HepG2 (cell line): Measurements from ENCODE around the gene PDIA4. TPM values are rescaled to one million over a fixed set of nuclear protein-coding genes. Genes with fewer than 3 reads are reported as not detected.

ENCODE experiments used
- ATF7 ChIP-seq, 2 experiments: fragments of 450-650 bp in 1 of 2; sonication (generic) in 1 of 2; formaldehyde crosslinking in 1 of 2; IDR thresholded peaks; 2 replicates each; pipeline versions ENCODE4 v1.4.0 to v1.6.1; 2016 to 2020; ENCODE audit warnings: antibody characterized with exemption in 1 of 2, mild to moderate bottlenecking in 1 of 2, missing genetic modification reagents in 1 of 2
- ATF7-NPFF ChIP-seq: sonication (generic); formaldehyde crosslinking; IDR thresholded peaks from 2 replicates; pipeline ENCODE4 v1.8.1; 2023; ENCODE audit warnings: mild to moderate bottlenecking, low read depth, missing genetic modification reagents, moderate library complexity
- CREBL2 ChIP-seq: sonication (generic); formaldehyde crosslinking; IDR thresholded peaks from 2 replicates; pipeline ENCODE4 v1.8.1; 2023; ENCODE audit warnings: missing genetic modification reagents, mild to moderate bottlenecking, borderline replicate concordance
- ETS1 ChIP-seq: sonication (generic); formaldehyde crosslinking; IDR thresholded peaks from 2 replicates; pipeline ENCODE4 v1.4.0; 2020; ENCODE audit warnings: missing genetic modification reagents
- KLF12 ChIP-seq: sonication (generic); formaldehyde crosslinking; IDR thresholded peaks from 2 replicates; pipeline ENCODE4 v1.4.0; 2020; ENCODE audit warnings: missing genetic modification reagents, borderline replicate concordance
- PLSCR1 ChIP-seq: sonication (generic); formaldehyde crosslinking; IDR thresholded peaks from 2 replicates; pipeline ENCODE4 v1.5.0; 2020; ENCODE audit warnings: missing genetic modification reagents, mild to moderate bottlenecking, borderline replicate concordance
- RFXANK ChIP-seq: IDR thresholded peaks from 2 replicates; pipeline ENCODE4 v1.6.1; 2016
- ZBTB43 ChIP-seq: sonication (generic); formaldehyde crosslinking; conservative IDR thresholded peaks from 2 replicates; pipeline ENCODE4 v1.4.0; 2020; ENCODE audit warnings: missing genetic modification reagents
- ZNF180 ChIP-seq: sonication (generic); formaldehyde crosslinking; IDR thresholded peaks from 2 replicates; pipeline ENCODE4 v1.4.0; 2020; ENCODE audit warnings: low read depth, missing genetic modification reagents, borderline replicate concordance
- ZNF407 ChIP-seq: sonication (generic); formaldehyde crosslinking; IDR thresholded peaks from one replicate; pipeline ENCODE4 v1.5.1; 2020; ENCODE audit warnings: mild to moderate bottlenecking, missing genetic modification reagents; ENCODE audit errors: not compliant biosample characterization
- ZNF614 ChIP-seq: IDR thresholded peaks from 2 replicates; pipeline ENCODE4 v1.6.1; 2018; ENCODE audit warnings: missing biosample characterization, missing genetic modification reagents, inconsistent platforms, borderline replicate concordance
- ZNF749 ChIP-seq: sonication (generic); formaldehyde crosslinking; IDR thresholded peaks from 2 replicates; pipeline ENCODE4 v1.8.0; 2022; ENCODE audit warnings: mild to moderate bottlenecking, missing genetic modification reagents, moderate library complexity, borderline replicate concordance
- ZSCAN20 ChIP-seq: sonication (generic); formaldehyde crosslinking; IDR thresholded peaks from 2 replicates; pipeline ENCODE4 v1.4.0; 2020; ENCODE audit warnings: missing genetic modification reagents, mild to moderate bottlenecking, borderline replicate concordance
- polyA plus RNA-seq, 8 experiments: library from polyadenylated mRNA; depleted of rRNA in 3 of 8; stranded (reverse) in 7 of 8; unstranded in 1 of 8; fragments of >200 nt; fragmentation: Illumina TruSeq in 4 of 8; extraction: Trizol in 4 of 8; gene quantifications; 2 replicates each; pipeline versions ENCODE4 v1.2.1 to v1.2.3, GENCODE V29; 2011 to 2016; ENCODE audit warnings: low read depth in 4 of 8, missing spikeins in 1 of 8, mixed read lengths in 1 of 8; ENCODE audit not compliant: insufficient read depth in 1 of 8
- total RNA-seq, 5 experiments: library from RNA; depleted of rRNA; stranded (reverse); fragments of >200 nt; fragmentation: Illumina TruSeq; extraction: Trizol; gene quantifications; 2 replicates each; pipeline ENCODE4 v1.2.3, GENCODE V29; 2016; ENCODE audit warnings: low read depth in 1 of 5
- TF ChIP-seq, protein P1 (sequence below): sonication (generic); formaldehyde crosslinking; conservative IDR thresholded peaks from 2 replicates; pipeline ENCODE4 v1.8.1; 2023; ENCODE audit warnings: missing genetic modification reagents

PDIA4 gene
- total and polyA plus RNA-seq, 2 of the 13 experiments (the other 11 are each of a cell fraction or from before 2014, with no cell fraction given), result 278 to 402 TPM

DNA sequence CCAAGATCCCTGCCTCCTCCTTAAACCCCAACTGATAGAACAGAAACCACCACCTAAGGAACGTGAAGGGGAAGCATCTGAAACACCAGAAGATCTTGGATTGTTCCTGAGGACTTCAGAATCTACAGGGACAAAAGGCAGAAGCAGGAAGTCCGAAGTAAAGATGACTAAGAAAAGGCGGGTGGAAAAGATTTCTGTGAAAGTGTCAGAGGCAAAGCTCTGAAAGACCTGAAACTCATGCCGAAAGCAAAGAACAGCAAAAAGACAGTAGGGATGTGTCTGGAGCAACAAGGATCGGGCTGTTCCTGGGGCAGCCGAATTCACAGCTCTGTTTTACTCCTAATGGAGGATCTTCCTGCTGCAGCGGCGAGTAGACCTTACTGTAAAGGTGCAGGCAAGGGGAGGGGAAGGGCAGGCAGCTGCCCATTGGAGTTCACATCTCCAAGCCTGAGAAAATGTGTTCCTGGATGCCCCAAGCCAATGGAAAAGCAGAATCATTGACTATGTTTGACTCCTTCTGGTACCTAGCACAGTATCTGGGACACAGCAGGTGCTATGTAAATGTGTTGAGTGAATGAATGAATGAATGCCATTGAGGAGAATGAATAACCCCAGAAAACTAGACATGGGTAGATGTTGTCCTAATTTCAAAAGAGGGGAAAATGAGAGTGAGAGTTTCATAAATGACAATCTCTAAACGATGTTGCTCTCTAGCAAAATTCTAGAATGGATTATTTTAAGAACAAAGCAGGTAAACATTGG is 40.4 kb downstream of the PDIA4 start (continued):
- TF ChIP-seq ZNF407 (CRISPR knock-in tag) (peak; percentile 60), ZNF180 (CRISPR knock-in tag) (no peak), ZNF749 (no peak), ATF7 (IDR thresholded peaks at IDR 0.05) (no peak), ATF7 (CRISPR knock-in tag; IDR thresholded peaks at IDR 0.05) (no peak), CREBL2 (no peak), ETS1 (CRISPR knock-in tag) (no peak), KLF12 (CRISPR knock-in tag) (no peak), ZNF614 (CRISPR knock-in tag) (no peak; the same call in 1 of the 2 replicates), ZSCAN20 (CRISPR knock-in tag) (no peak), ZBTB43 (CRISPR knock-in tag) (no peak), ATF7-NPFF (CRISPR knock-in tag) (no peak), PLSCR1 (CRISPR knock-in tag) (no peak), RFXANK (CRISPR knock-in tag) (no peak)
- TF ChIP-seq, protein P1, sequence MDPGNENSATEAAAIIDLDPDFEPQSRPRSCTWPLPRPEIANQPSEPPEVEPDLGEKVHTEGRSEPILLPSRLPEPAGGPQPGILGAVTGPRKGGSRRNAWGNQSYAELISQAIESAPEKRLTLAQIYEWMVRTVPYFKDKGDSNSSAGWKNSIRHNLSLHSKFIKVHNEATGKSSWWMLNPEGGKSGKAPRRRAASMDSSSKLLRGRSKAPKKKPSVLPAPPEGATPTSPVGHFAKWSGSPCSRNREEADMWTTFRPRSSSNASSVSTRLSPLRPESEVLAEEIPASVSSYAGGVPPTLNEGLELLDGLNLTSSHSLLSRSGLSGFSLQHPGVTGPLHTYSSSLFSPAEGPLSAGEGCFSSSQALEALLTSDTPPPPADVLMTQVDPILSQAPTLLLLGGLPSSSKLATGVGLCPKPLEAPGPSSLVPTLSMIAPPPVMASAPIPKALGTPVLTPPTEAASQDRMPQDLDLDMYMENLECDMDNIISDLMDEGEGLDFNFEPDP, result 0 out of 2 replicates have a peak, but pooled peaks have one; percentile 19
